Brain microvascular endothelial cell (primary cell): ENCODE data around the gene OARD1.

Experiments used
- DNase-seq: peaks from one replicate; pipeline ENCODE4 v3.0.0-alpha.2; 2020
- H3K27ac ChIP-seq: fragments of 250-450 bp; sonication (Bioruptor Pico); 2 replicates; pipeline ENCODE4 v1.5.1; 2020; ENCODE audit warnings: mild to moderate bottlenecking, moderate library complexity
- H3K27me3 ChIP-seq: fragments of 250-450 bp; sonication (Bioruptor Pico); replicated peaks from 2 replicates; pipeline ENCODE4 v1.5.1; 2020; ENCODE audit warnings: mild to moderate bottlenecking
- H3K36me3 ChIP-seq: fragments of 250-450 bp; sonication (Bioruptor Pico); replicated peaks from 2 replicates; pipeline ENCODE4 v1.5.1; 2020; ENCODE audit warnings: mild to moderate bottlenecking
- H3K4me3 ChIP-seq: 2 replicates; pipeline ENCODE4 v1.5.1; 2011; ENCODE audit warnings: low read depth, mild to moderate bottlenecking, control low read depth, low read length, moderate library complexity
- CTCF ChIP-seq: IDR thresholded peaks from 2 replicates; pipeline ENCODE4 v1.5.1; 2011; ENCODE audit warnings: low read depth, mild to moderate bottlenecking, moderate library complexity, low read length, control low read depth, inconsistent platforms; ENCODE audit errors: missing control alignments
- in situ Hi-C: cut with HindIII; loops from 2 replicates; pipeline ENCODE4 v1.10.0; 2017; ENCODE audit warnings: low sequenced_read_pairs, low pct_ligation_motif_present

OARD1 gene

DNA sequence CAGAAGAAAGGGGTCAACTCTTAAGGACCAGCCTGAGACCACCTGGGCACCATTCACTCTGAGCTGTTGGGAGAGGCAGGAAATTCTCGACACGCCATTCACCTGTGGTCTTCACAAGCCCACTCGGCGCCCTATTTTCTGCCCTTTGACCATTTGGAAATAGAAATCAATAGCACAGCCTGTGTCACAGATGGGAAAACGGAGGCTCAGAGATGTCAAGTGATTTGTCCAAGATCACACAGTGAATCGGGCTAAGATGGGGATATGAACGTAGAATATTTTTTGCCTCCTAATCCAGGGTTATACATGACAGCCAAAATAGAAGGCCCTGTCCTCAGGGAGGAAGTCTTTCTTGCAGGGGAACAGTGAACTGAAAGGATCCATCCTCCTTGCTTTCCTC is 22.2 kb downstream of the OARD1 start:
- H3K4me3 ChIP-seq: no peak overlapping the region
- no peaks in the 10 kb centered on the region for H3K27me3 ChIP-seq
- no peak for DNase-seq
- no peak for TF ChIP-seq CTCF
- no peak overlapping the region for H3K27ac ChIP-seq
- no peaks in the 10 kb centered on the region for H3K36me3 ChIP-seq
- in situ Hi-C loops: no loop called here

DNA sequence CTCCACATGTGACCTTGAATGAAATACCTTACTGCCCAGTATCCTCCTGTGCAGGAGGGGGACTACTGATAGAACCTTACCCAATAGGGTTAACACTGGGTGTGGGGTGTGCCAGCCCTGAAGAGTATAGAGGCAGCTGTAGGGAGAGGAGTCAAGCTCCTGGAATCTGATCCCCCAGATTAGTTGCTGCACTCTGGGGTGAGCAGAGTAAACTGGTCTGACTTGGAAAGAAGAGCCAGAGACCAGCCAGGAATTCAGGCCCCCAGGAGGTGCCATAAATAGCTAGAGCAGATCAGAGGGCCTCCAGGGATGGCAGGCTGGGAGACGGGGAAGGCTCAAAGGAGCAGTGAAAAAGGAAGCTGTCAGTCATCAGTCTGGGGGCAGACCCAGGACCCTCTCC is 22.6 kb downstream of the OARD1 start:
- no peak overlapping the region for H3K27ac ChIP-seq
- in situ Hi-C loops: no loop called here
- H3K27me3 ChIP-seq: no peaks in the 10 kb centered on the region
- H3K36me3 ChIP-seq: no peaks in the 10 kb centered on the region
- no peak for TF ChIP-seq CTCF
- no peak overlapping the region for H3K4me3 ChIP-seq
- no peak for DNase-seq

- no peak overlapping the region for H3K4me3 ChIP-seq
- H3K36me3 ChIP-seq: no peaks in the 10 kb centered on the region
- no peak for TF ChIP-seq CTCF
- H3K27ac ChIP-seq: no peak overlapping the region
- no peak for DNase-seq
- in situ Hi-C loops: no loop called here
- H3K27me3 ChIP-seq: no peaks in the 10 kb centered on the region
These were observed 24.1 kb downstream of the OARD1 start for GRCh38 chr6:41047745-41048732.

- no peak for DNase-seq
- no peaks in the 10 kb centered on the region for H3K27me3 ChIP-seq
- H3K36me3 ChIP-seq: no peaks in the 10 kb centered on the region
- in situ Hi-C loops: no loop called here
- H3K4me3 ChIP-seq: no peak overlapping the region
- TF ChIP-seq CTCF: no peak
- no peak overlapping the region for H3K27ac ChIP-seq
These were observed 24.9 kb downstream of the OARD1 start for GRCh38 chr6:41047306-41047705.

GRCh38 chr6:41046084-41046483 is 26.1 kb downstream of the OARD1 start:
- no peak overlapping the region for H3K27ac ChIP-seq
- in situ Hi-C loops: no loop called here
- H3K4me3 ChIP-seq: no peak overlapping the region
- no peak for DNase-seq
- TF ChIP-seq CTCF: no peak
- H3K36me3 ChIP-seq: no peaks in the 10 kb centered on the region
- H3K27me3 ChIP-seq: no peaks in the 10 kb centered on the region
